Duodenal mucosa (tissue), 2 donors: ENCODE measurements around the gene RBSN.

Source experiments
- H3K27ac ChIP-seq: one replicate; pipeline ENCODE4 v1.7.0; 2013; ENCODE audit warnings: low read depth, low read length
- H3K27me3 ChIP-seq, 2 donors: one replicate each; pipeline ENCODE4 v1.7.0; 2013; ENCODE audit warnings: low read length in 2 of 2, control low read depth in 1 of 2; ENCODE audit not compliant: insufficient read depth in 2 of 2, control insufficient read depth in 1 of 2
- H3K36me3 ChIP-seq, 2 donors: one replicate each; pipeline ENCODE4 v1.7.0; 2013; ENCODE audit warnings: low read length in 2 of 2, control low read depth in 1 of 2; ENCODE audit not compliant: insufficient read depth in 2 of 2, control insufficient read depth in 1 of 2
- H3K4me1 ChIP-seq, 2 donors: one replicate each; pipeline ENCODE4 v1.7.0; 2013; ENCODE audit warnings: low read length in 2 of 2, control low read depth in 1 of 2; ENCODE audit not compliant: insufficient read depth in 2 of 2, control insufficient read depth in 1 of 2
- H3K4me3 ChIP-seq, 2 donors: one replicate each; pipeline ENCODE4 v1.7.0; 2013; ENCODE audit warnings: low read length in 2 of 2, low read depth in 1 of 2
- H3K9ac ChIP-seq, 2 donors: one replicate each; pipeline ENCODE4 v1.7.0; 2013; ENCODE audit warnings: low read length in 2 of 2, low read depth in 1 of 2
- H3K9me3 ChIP-seq, 2 donors: one replicate each; pipeline ENCODE4 v1.7.0; 2013; ENCODE audit warnings: low read length in 2 of 2, control low read depth in 1 of 2; ENCODE audit not compliant: control insufficient read depth in 1 of 2

The RBSN gene

DNA sequence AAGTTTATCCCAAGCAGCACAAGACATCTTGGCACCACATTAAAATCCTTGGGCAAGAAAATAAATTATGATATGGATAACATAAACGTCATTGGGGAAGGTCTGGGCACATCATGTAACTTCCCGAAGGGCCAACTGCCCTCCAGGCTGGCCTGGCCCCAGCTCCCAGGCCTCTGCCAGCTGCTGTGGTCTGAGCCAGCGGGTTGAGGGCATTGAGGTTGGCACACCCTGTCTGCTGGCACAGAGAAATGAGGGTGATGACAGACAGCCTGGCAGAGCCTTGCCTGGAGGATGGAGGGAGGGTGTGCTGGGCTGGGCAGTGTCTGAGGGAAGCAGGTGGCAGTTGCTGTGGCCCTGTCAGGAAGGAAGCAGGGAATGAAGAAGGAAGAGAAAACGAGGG, 3.3 kb upstream of the RBSN start:
- Histone ChIP-seq H3K9me3 (no peaks in the 10 kb centered on the region), H3K4me3 (no peak overlapping the region), H3K36me3 (no peaks in the 10 kb centered on the region), H3K27ac (no peak overlapping the region), H3K27me3 (no peaks in the 10 kb centered on the region), H3K9ac (no peak overlapping the region), H3K4me1 (peaks cover 14 to 28% of the 10 kb centered on the region in 2 donors)

DNA sequence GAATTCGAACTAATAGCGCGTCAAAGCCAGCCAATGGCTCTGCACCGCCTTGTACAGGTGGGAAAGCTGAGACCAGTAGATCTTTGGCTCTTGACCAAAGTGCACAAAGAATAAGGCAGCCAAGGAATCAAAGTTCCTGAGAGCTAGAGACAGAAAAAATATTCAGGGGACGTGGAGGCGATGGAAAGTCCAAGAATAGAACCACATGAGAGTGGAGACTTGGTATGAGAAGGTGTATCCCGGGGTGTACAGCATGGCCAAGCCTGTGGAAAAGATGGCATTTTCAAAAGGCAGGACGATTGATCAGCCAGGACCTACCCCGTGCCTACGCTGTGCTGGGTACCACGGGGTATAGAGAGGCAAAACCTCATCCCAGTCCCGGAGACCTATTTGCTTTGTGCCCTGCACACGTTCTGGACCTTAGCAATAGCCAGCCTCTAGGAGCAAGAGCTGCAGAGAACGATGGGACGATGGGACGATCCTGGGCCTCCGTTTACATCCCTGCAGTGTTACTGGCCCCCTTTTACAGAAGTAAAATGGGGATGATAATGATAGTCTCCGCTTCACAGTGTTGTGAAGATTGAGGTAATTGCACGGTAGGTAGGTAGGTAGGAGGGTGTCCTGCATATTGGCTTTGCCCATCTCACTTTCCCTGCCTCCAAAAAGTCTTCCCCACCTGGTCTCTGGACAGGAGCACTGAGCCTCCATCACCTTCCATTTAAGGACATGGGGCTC, 583 bp upstream of the RBSN start:
- peak overlapping the region; percentile 58 to 81 for H3K9ac ChIP-seq
- H3K4me1 ChIP-seq, result peaks cover 14 to 28% of the 10 kb centered on the region in 2 donors
- H3K27me3 ChIP-seq, result no peaks in the 10 kb centered on the region
- H3K9me3 ChIP-seq, result no peaks in the 10 kb centered on the region
- H3K36me3 ChIP-seq, result peaks cover 14 to 17% of the 10 kb centered on the region in 2 donors
- H3K27ac ChIP-seq, result peak overlapping the region; percentile 26
- H3K4me3 ChIP-seq, result peak overlapping the region; percentile 87 to 100

DNA sequence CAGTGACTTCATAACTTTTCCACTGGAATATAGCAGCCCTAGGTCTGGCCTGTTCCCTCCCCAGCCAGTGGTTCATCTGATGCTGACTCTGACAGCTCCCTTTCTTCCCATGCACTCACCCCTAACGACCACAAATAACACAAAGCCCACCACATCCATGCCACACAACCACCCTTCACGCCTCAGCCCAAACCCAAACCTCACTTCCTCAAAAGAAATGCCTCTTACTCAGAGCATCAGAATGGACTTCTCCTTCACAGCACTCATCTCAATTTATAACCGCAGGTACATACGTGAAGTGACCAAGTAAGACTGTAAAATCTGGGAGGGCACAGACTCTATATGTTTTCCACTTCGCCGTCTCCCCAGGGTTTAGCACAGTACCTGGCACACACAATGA, 1.1 kb downstream of the RBSN start:
- no peak overlapping the region for H3K27ac ChIP-seq
- peak overlapping the region; percentile 87 to 100 for H3K4me3 ChIP-seq
- H3K9ac ChIP-seq, result peak overlapping the region; percentile 81 to 94
- H3K27me3 ChIP-seq, result no peaks in the 10 kb centered on the region
- H3K4me1 ChIP-seq, result peaks cover 14 to 23% of the 10 kb centered on the region in 2 donors
- no peaks in the 10 kb centered on the region for H3K9me3 ChIP-seq
- H3K36me3 ChIP-seq, result peaks cover 15 to 28% of the 10 kb centered on the region in 2 donors

DNA sequence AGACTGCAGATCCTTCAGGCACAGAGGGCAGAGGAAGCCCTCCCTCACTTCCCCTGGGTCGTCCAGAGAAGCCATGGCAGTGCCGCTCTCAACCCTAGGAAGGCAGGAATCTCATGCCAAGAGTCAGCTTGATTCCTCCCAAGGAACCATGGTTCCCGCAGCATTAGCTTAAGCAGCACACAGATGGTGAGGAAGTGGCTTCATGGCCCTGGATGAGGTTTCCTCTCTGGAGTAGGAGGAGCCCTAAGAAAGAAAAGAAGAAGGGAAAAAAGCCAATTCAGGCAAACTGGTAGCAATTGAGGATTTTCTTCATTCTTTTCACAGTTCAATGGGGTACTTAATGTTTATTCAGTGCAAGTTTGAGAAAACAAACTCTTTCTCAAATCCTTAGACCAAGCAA, 2.9 kb downstream of the RBSN start:
- Histone ChIP-seq H3K27me3 (no peaks in the 10 kb centered on the region), H3K9ac (no peak overlapping the region), H3K4me3 (no peak overlapping the region), H3K4me1 (peaks cover 14 to 15% of the 10 kb centered on the region in 2 donors), H3K36me3 (peaks cover 15 to 34% of the 10 kb centered on the region in 2 donors), H3K27ac (no peak overlapping the region), H3K9me3 (no peaks in the 10 kb centered on the region)

DNA sequence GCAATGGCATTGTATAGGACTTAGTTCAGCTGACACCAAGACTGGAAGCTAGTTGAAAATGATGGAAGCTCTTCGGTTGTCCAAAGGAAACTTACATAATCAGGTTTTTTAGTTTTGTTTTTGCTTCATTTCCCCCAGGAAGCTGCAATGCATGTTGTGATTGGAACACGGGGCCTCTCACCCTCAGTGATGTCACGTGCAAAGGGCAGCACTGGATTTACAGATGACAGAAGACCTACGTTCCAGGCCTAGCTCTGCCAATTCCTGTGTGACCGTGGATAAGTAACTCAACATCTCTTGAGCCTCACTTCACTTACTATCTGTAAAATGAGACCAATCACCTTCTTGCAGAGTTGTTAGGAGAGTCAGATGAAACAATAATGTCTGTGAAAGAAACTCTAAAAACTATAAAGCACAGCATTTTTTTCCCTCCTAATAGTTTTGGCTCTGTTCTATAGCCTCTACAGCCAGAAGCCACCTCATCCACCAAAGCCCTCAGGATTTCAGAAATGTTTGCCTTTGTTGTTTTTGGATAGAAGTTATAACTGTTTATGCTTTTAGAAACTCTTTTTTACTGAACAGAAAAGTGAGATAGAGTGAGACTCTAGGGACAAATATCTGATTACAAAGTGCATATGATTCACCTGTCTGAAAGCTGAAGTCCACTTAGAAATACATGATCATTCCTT, 4.6 kb downstream of the RBSN start:
- H3K9me3 ChIP-seq, result no peaks in the 10 kb centered on the region
- H3K4me3 ChIP-seq, result no peak overlapping the region
- H3K4me1 ChIP-seq, result peaks cover 7 to 8% of the 10 kb centered on the region in 2 donors
- H3K36me3 ChIP-seq, result peaks cover 15 to 42% of the 10 kb centered on the region in 2 donors
- no peak overlapping the region for H3K27ac ChIP-seq
- H3K9ac ChIP-seq, result no peak overlapping the region
- H3K27me3 ChIP-seq, result no peaks in the 10 kb centered on the region

DNA sequence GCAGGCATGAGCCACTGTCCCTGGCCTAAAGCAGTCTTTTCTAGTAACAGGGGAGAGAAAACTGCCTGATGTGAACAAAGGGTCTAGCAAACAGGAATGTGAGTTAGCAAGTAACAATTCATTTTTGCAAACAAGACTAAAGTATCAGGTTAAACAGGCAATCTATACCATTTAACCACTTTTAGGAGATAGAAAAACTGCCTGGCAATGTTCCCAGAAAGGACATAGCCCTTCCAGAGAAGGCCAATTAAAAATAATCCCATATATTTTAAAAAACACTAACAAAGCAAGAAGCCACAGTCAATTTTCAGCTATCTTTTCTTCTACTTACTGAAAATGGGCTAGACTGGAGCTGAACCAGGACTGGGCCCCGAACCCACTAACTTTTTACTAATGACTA, 6.3 kb downstream of the RBSN start:
- Histone ChIP-seq H3K9ac (no peak overlapping the region), H3K9me3 (no peaks in the 10 kb centered on the region), H3K36me3 (peaks cover 15 to 50% of the 10 kb centered on the region in 2 donors), H3K4me1 (peaks cover 3% of the 10 kb centered on the region in 2 donors), H3K27me3 (no peaks in the 10 kb centered on the region), H3K27ac (no peak overlapping the region), H3K4me3 (no peak overlapping the region)

DNA sequence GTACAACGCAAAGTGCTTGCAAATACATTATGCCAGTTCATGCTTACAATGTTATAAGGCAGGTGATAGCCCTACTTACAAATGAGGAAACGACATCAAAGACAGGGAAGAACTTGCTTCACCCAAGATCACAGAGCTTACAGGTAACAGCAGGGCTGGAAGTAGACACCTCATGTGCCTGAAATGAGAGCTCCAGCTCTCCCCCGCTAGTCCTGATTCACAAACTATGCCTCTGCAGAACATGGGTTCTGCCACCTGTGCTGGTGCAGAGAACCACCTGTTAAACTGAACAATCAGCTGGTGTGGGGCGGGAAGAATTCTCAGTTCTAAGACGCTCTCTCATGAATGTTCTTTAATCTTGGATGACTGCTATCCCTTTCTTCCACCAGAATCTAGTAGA, 7.4 kb downstream of the RBSN start:
- Histone ChIP-seq H3K4me3 (no peak overlapping the region), H3K9ac (no peak overlapping the region), H3K4me1 (no peaks in the 10 kb centered on the region), H3K27ac (no peak overlapping the region), H3K9me3 (no peaks in the 10 kb centered on the region), H3K36me3 (peaks cover 15 to 55% of the 10 kb centered on the region in 2 donors), H3K27me3 (no peaks in the 10 kb centered on the region)

DNA sequence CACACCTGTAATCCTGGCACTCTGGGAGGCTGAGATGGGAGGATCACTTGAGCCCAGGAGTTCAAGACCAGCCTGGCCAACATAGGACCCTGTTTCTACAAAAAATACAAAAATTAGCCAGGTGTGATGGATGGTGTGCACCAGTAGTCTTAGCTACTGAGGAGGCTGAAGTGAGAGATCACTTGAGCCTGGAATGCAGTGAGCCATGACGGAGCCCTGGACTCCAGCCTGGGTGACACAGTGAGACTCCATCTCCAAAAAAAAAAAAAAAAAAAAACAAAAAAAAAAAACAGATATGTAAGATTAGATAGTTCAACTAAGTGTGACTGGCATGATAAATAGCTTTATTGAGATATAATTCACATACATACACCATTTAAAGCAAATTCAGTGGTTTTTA, 9.7 kb downstream of the RBSN start:
- Histone ChIP-seq H3K27ac (no peak overlapping the region), H3K27me3 (no peaks in the 10 kb centered on the region), H3K4me1 (no peaks in the 10 kb centered on the region), H3K9ac (no peak overlapping the region), H3K4me3 (no peak overlapping the region), H3K9me3 (no peaks in the 10 kb centered on the region), H3K36me3 (peaks cover 14 to 57% of the 10 kb centered on the region in 2 donors)

DNA sequence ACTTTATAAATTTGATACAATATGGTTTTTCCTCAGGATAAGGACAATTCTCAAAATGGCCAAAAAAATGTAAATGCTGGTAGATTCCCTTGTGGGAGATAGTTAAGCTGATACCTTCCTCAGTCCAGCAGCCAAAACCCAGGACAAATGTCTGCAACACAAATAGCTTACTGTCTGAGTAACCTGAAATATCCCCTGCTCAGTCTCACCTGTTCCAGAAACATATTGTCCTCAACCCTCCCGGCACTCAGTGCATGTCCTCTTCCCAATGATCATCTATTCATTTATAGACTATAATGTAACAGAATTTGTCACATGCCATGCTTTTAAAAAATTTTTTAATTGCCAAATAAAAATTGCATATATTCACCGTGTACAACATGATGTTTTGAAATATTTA, 12.2 kb downstream of the RBSN start:
- H3K27me3 ChIP-seq, result no peaks in the 10 kb centered on the region
- no peak overlapping the region for H3K9ac ChIP-seq
- H3K9me3 ChIP-seq, result no peaks in the 10 kb centered on the region
- peaks cover 33 to 73% of the 10 kb centered on the region in 2 donors for H3K36me3 ChIP-seq
- no peaks in the 10 kb centered on the region for H3K4me1 ChIP-seq
- H3K27ac ChIP-seq, result no peak overlapping the region
- H3K4me3 ChIP-seq, result no peak overlapping the region

DNA sequence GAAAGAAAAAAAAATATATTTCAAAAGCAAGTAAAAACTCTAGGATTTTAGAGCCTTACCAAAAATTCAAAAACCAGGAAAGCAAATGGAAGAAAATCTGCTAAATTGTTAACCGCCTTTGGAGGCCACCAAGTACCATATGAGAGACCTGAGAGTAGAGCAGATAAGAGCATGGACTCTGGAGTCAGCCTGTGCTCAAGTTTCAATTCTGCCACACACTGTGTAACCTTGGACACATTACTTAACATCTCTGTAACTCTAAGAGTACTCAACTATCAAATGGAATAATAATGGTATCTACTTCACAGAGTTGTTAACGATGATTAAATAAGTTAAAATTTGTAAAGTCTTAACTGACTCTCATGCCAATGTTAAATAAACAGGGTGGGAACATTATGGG, 12.7 kb downstream of the RBSN start:
- Histone ChIP-seq H3K36me3 (peaks cover 33 to 73% of the 10 kb centered on the region in 2 donors), H3K9me3 (no peaks in the 10 kb centered on the region)

More for the DNA sequence above, 12.7 kb downstream of the RBSN start:
- no peak overlapping the region for H3K27ac ChIP-seq
- no peak overlapping the region for H3K4me3 ChIP-seq
- H3K27me3 ChIP-seq, result no peaks in the 10 kb centered on the region
- no peak overlapping the region for H3K9ac ChIP-seq
- H3K4me1 ChIP-seq, result no peaks in the 10 kb centered on the region
